Measurements from ENCODE around the gene SYNGR2.

Gene SYNGR2

GRCh38 chr17:78173097-78173715, 4.8 kb downstream of the SYNGR2 start:
- DNase-seq: no peak

- no peak for DNase-seq
Measured at GRCh38 chr17:78174346-78174869, 6.0 kb downstream of the SYNGR2 start.

DNA sequence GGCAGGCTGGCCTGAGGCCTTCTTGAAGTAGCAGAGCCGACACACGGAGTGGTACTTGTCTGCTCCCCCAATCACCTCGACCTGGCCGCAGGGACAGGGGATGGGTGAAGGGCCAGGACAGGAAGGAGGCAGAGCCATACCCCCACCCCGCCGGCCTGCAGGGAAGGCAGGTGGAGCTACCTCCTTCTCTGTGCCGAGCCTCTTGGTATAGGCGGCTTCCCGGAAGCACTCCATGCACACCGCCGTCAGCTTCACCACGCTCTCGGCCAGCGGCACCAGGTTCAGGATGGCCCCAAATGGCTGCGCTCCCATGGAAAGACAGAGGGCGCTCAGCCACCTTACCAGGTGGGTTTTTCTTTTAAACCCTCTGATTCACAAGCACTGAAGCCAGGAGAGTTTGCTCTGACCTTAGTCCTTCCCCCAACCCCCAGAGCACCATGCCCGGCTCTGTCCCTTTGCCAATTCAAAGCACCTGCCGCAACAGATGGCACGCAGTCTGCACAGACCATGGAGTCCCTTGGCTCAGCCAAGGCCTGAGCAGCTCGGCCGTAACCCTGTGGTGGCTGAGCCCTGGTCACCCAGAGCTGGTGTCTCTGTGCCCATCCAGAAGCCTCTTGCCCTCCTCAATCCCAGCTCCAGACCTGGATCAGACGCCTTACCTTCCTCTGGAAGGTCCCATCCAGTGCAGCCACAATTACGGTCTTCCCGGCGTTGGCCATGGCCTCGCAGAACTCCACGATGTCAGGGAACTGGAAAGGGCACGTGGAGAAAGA, 6.7 kb downstream of the SYNGR2 start:
- peak; percentile 84 for DNase-seq

DNA sequence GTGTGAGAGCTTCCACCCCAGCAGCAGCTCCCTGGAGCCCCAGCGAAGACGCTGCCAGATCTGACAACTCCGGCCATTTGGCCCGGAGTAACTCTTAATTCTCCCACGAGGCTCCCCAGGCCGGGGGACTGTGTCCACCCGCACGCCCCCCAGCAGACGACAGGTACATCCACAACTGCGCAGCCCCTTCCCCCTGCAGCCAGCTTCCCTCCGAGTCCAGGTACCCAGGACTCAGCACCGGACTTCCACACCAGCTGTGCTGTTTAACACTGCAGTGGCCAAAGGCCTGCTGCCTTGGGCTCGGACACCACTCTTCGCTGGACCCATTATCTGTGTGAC, 7.2 kb downstream of the SYNGR2 start:
- DNase-seq: no peak

- DNase-seq: no peak
Measured at GRCh38 chr17:78176548-78177025, 8.2 kb downstream of the SYNGR2 start.

GRCh38 chr17:78179372-78179771, 11.0 kb downstream of the SYNGR2 start:
- no peak for DNase-seq

DNA sequence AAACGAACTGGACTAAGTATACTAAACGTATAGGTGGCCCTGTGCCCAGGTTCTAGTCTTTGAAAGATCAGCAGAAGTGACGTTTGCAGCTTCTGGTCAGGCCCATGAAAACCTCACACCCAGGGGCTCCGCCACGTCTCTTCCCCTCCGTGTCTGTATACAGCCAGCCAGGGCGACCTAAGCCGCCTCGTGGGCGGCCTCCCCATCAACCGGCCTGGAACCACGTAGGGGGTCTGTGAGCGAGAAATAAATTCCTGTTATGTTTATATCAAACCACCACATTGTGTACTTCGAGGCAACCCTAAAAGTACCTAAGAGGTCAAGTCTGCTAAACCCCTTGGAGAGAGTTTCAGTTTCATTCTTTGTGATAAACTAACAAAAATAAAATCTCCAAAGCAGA, 11.7 kb downstream of the SYNGR2 start:
- no peak for DNase-seq

GRCh38 chr17:78180508-78180907, 12.1 kb downstream of the SYNGR2 start:
- no peak for DNase-seq

DNA sequence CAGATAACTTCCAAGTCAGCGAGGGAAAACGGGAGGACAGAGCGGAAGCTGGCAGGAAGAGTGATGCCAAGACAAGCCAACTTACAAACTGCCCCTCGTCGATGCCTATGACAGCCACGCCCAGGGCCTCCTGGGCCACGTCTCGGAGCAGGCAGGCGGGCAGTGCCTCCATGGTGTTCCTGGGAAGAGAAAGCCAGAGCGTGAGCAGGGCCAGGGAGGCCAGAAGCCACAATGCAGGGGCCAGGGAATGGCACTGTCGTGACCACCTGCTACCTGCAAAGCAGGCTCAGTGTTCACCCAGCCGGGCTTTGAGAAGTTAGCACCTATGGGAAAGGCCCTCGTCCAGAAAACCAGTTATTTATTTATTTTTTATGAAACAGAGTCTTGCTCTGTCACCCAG, 14.1 kb downstream of the SYNGR2 start:
- DNase-seq: no peak

- no peak for DNase-seq
Measured at GRCh38 chr17:78183916-78184315, 15.5 kb downstream of the SYNGR2 start.

DNA sequence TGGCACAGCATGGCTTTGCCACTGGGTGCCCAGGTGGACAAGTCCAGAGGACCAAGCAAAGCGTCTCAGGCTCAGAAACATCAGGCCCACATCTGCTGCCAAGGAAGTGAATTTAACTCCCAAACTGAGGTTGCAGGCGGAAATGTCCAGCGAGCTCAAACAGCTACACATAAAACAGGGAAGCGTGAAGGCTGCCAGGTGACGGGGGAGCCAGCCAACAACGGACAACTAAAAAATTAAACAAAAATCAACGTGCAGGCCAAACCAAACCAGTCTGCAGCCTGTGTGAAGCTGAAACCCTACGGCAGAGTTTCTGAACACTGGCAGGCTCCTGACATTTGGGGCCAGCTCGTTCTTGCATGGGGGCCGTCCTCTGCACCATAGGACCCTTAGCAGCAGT, 16.0 kb downstream of the SYNGR2 start:
- DNase-seq: no peak

GRCh38 chr17:78184868-78185267, 16.5 kb downstream of the SYNGR2 start:
- DNase-seq: no peak

DNA sequence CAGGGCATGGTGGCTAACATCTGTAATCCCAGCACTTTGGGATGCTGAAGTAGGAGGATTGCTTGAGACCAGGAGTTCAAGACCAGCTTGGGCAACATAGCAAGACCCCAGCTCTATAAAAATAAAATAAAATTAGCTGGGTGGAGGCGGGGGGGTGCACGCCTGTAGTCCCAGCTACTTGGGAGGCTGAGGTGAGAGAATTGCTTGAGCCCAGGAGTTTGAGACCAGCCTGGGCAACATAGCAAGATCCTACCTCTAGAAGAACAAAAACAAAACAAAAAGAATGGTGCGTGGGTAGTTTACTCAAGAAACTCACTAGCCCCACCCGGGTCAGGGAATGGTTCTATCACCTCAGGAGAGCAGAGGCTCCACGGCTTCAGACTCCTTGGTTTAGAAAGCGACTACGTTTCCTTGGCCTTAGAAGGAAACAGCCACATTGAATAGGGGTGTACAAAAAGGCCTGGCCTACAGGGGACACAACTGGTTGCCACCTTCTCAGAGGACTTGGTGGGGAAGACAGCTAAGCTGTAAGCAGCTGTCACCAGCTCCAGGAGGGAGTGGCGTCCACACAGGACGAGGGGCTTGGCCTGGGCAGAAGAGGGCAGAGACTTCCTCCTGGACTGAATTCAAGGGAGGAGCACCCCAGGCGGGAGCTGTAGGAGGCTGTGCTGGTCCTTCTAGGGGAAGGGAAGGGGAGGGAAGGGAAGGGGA, 17.8 kb downstream of the SYNGR2 start:
- no peak for DNase-seq

- peak; percentile 95 for DNase-seq
Measured at GRCh38 chr17:78186692-78187595, 18.6 kb downstream of the SYNGR2 start, which contains the start of the genes AFMID and TK1. AFMID (plus strand) TSS chr17:78187362; CDS start chr17:78187371, 9 bp downstream. TK1 (minus strand) TSS chr17:78187052; CDS start chr17:78186994, 58 bp downstream.

- no peak for DNase-seq
Measured at GRCh38 chr17:78196716-78197115, 28.3 kb downstream of the SYNGR2 start.

- peak; percentile 48 for DNase-seq
Measured at GRCh38 chr17:78197147-78197832, 28.9 kb downstream of the SYNGR2 start.

DNA sequence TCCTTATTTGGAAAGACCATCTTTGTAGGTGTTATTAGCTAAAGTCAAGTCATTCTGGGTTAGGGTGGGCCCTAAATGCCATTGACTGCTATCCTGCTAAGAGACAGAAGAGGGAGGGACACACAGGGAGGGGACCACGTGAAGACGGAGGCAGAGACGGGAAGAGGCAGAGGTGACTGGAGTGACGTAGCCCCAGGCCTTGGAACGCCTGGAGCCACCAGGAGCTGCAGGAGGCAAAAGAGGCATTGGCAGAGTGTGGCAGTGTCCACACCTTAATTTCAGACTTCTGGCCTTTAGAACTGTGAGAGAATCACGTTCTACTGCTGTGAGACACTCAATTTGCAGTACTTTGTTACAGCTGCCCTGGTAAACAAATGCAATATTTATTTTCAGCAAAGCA, 32.1 kb downstream of the SYNGR2 start:
- DNase-seq: no peak

DNA sequence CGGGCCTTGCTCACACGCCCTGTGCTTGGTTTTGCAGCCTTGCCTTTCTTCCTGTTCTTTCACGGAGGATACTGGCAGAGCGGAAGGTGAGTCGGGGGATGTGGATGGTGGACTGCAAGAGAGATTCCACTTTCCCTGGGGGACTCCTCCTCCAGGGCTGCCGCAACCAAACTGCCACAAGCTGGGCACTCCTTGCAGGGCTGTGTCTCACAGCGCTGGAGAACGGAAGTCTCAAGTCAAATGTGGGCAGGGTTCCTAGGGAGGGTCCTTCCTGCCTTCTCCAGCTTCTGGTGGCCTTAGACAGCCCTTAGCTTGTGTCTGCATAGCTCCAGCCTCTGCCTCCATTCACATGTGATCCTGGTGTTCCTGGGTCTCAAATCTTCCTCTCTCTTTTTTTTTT, 34.3 kb downstream of the SYNGR2 start:
- no peak for DNase-seq

DNA sequence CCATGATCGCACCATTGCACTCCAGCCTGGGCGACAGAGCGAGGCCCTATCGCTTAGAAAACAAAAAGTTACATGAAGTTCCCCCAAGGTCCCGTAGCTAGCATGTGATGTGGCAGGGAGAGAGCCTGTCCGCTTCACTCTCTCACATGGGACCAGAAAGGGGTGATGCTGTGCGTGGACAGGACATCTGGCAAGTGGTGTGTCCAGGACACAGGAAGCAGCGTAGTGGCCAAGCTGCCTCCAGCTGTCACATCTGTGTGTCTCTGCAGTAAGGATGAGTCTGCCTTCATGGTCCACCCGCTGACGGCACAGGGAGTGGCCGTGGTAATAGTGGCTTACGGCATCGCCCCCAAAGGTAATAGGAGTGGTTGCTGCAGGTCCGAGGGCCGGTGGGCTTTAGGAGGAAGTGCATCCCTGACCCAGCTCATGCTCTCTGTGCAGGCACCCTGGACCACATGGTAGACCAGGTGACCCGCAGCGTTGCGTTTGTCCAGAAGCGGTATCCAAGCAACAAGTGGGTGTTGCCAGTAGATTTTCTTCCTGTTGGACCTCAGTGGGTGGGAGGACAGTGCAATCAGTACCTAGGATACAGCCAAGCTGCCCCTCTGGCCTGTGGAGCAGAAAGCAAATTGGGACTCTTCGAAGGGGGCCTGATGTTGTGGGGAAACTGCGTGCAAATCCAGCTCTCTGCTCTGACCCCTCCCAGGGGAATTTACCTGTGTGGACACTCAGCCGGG, 36.2 kb downstream of the SYNGR2 start:
- DNase-seq: no peak

- no peak for DNase-seq
Measured at GRCh38 chr17:78205124-78205775, 36.9 kb downstream of the SYNGR2 start.

DNA sequence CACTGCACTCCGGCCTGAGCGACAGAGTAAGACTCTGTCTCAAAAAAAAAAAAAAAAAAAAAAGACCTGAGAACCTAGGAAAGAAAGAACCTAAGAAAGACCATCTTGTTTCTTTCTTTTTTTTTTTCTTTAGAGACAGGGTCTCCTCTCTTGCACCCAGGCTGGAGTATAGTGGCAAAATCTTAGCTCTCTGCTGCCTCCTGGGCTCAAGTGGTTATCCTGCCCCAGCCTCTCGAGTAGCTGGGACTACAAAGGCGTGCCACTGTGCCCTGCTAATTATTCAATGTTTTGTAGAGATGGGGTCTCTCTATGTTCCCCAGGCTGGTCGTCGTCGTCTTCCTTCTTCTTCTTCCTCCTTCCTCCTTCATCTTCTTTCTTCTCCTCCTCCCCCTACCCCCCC, 37.9 kb downstream of the SYNGR2 start:
- no peak for DNase-seq

Data from DMS 273 treated with DMSO at 0.1 percent for 48 hours (cell line).